GM19395 (cell line): Measurements from ENCODE around the gene ANKRA2.
"Not testable (repeated sequence)": the region's sequence is repeated elsewhere in the genome, so short reads cannot be mapped to it uniquely, and the experiment has no call there.

Experiments
- ATAC-seq: cut with Tn5 transposase; IDR thresholded peaks from one replicate; pipeline ENCODE4 v1.9.1; 2021; ENCODE audit warnings: mild to moderate bottlenecking, moderate library complexity; ENCODE audit not compliant: unreplicated experiment

ANKRA2 gene

GRCh38 chr5:73552642-73553041 is 12.8 kb downstream of the ANKRA2 start:
- no peak for ATAC-seq

- no peak for ATAC-seq
Measured at GRCh38 chr5:73550016-73550415, 15.4 kb downstream of the ANKRA2 start.

- no peak for ATAC-seq
Measured at GRCh38 chr5:73545403-73545779, 20.0 kb downstream of the ANKRA2 start.

GRCh38 chr5:73544429-73545402 is 20.7 kb downstream of the ANKRA2 start:
- no peak for ATAC-seq

- no peak for ATAC-seq
Measured at GRCh38 chr5:73542020-73542419, 23.4 kb downstream of the ANKRA2 start.

- ATAC-seq: no peak
Measured at GRCh38 chr5:73540192-73540591, 25.2 kb downstream of the ANKRA2 start.

GRCh38 chr5:73539730-73540129 is 25.7 kb downstream of the ANKRA2 start:
- ATAC-seq: no peak

GRCh38 chr5:73534971-73535370 is 30.5 kb downstream of the ANKRA2 start:
- no peak for ATAC-seq

GRCh38 chr5:73534011-73534644 is 31.3 kb downstream of the ANKRA2 start:
- ATAC-seq: no peak

- no peak for ATAC-seq
Measured at GRCh38 chr5:73532195-73532594, 33.2 kb downstream of the ANKRA2 start.

GRCh38 chr5:73531356-73531755 is 34.1 kb downstream of the ANKRA2 start:
- no peak for ATAC-seq

- ATAC-seq: no peak
Measured at GRCh38 chr5:73529081-73529480, 36.4 kb downstream of the ANKRA2 start.

- ATAC-seq: no peak
Measured at GRCh38 chr5:73528248-73528647, 37.2 kb downstream of the ANKRA2 start.

- ATAC-seq: no peak
Measured at GRCh38 chr5:73525606-73526203, 39.7 kb downstream of the ANKRA2 start.

- no peak for ATAC-seq
Measured at GRCh38 chr5:73523861-73524260, 41.6 kb downstream of the ANKRA2 start.

- no peak for ATAC-seq
Measured at GRCh38 chr5:73522989-73523388, 42.5 kb downstream of the ANKRA2 start.

- ATAC-seq: peak; percentile 99
Measured at GRCh38 chr5:73519531-73520283, 45.7 kb downstream of the ANKRA2 start.

- no peak for ATAC-seq
Measured at GRCh38 chr5:73515232-73515631, 50.2 kb downstream of the ANKRA2 start.

- no peak for ATAC-seq
Measured at GRCh38 chr5:73514418-73514817, 51.0 kb downstream of the ANKRA2 start.

- no peak for ATAC-seq
Measured at GRCh38 chr5:73513996-73514395, 51.4 kb downstream of the ANKRA2 start.

GRCh38 chr5:73508521-73508920 is 56.9 kb downstream of the ANKRA2 start:
- ATAC-seq: not testable (repeated sequence)
